Left kidney (tissue), 8 donors: ENCODE data around the gene BRCA2. TPM values are rescaled to one million over a fixed set of nuclear protein-coding genes. Genes with fewer than 3 reads are reported as not detected.
A peak's percentile ranks its signal among the peaks of the same experiment; 100 is the strongest.

Experiments
- DNase-seq: peaks from one replicate; pipeline ENCODE4 v3.0.0-alpha.2; 2013
- long read RNA-seq, 8 donors: transcript quantifications; one replicate each; lab custom pipeline, GENCODE V29; 2026
- polyA plus RNA-seq: library from polyadenylated mRNA; unstranded; fragments of 120-200 nt; gene quantifications from one replicate; pipeline ENCODE4 v1.2.1, GENCODE V29; 2013; ENCODE audit not compliant: insufficient read length

BRCA2 gene, protein sequence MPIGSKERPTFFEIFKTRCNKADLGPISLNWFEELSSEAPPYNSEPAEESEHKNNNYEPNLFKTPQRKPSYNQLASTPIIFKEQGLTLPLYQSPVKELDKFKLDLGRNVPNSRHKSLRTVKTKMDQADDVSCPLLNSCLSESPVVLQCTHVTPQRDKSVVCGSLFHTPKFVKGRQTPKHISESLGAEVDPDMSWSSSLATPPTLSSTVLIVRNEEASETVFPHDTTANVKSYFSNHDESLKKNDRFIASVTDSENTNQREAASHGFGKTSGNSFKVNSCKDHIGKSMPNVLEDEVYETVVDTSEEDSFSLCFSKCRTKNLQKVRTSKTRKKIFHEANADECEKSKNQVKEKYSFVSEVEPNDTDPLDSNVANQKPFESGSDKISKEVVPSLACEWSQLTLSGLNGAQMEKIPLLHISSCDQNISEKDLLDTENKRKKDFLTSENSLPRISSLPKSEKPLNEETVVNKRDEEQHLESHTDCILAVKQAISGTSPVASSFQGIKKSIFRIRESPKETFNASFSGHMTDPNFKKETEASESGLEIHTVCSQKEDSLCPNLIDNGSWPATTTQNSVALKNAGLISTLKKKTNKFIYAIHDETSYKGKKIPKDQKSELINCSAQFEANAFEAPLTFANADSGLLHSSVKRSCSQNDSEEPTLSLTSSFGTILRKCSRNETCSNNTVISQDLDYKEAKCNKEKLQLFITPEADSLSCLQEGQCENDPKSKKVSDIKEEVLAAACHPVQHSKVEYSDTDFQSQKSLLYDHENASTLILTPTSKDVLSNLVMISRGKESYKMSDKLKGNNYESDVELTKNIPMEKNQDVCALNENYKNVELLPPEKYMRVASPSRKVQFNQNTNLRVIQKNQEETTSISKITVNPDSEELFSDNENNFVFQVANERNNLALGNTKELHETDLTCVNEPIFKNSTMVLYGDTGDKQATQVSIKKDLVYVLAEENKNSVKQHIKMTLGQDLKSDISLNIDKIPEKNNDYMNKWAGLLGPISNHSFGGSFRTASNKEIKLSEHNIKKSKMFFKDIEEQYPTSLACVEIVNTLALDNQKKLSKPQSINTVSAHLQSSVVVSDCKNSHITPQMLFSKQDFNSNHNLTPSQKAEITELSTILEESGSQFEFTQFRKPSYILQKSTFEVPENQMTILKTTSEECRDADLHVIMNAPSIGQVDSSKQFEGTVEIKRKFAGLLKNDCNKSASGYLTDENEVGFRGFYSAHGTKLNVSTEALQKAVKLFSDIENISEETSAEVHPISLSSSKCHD (N-terminal part only)
- 17.6 TPM for polyA plus RNA-seq
- long read RNA-seq, donor 1 = 0 reads
- long read RNA-seq, donor 2 = 0 reads
- long read RNA-seq, donor 3 = 0 reads
- long read RNA-seq, donor 4 = 0 reads
- long read RNA-seq, donor 5, partial matches to known transcripts = 9 of 9 reads
- long read RNA-seq, donor 5, other reads (novel, unspliced or antisense) = 0 of 9 reads
- long read RNA-seq, donor 6, partial matches to known transcripts = 0 of 1 reads
- long read RNA-seq, donor 6, other reads (novel, unspliced or antisense) = 0 of 1 reads
- long read RNA-seq, donor 7 = 0 reads
- long read RNA-seq, donor 8 = 0 reads

- peak; percentile 88 for DNase-seq
Measured at GRCh38 chr13:32315238-32316027, at the start of gene BRCA2, which contains the start of gene ZAR1L. Gene BRCA2 (plus strand): TSS chr13:32315508. CDS start chr13:32316461, 953 bp downstream. Gene ZAR1L (minus strand): TSS chr13:32315363. CDS start chr13:32311925, 3,438 bp downstream.

- no peak for DNase-seq
Measured at GRCh38 chr13:32265726-32266125, 49.6 kb upstream of the BRCA2 start.

DNA sequence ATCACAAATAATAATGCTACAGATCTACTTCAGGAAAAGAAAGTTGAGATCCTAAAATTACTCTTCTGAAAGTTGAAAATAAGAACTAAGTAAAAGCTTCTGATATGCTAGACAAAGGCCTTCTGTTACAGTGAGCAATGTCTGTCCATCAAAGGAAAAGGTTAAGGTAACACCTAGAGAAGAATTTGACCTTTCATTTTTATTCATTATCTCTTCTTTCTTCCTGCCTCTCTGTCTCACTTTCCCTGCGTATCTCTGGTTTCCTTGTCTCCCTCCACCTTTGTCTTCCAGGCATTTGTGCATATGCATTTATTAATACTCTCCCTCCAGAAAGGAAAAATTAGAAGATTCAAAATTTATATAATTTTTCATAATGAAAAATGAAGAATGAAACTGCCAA, 49.2 kb upstream of the BRCA2 start:
- no peak for DNase-seq

GRCh38 chr13:32267836-32268439, 47.4 kb upstream of the BRCA2 start:
- DNase-seq = no peak

DNA sequence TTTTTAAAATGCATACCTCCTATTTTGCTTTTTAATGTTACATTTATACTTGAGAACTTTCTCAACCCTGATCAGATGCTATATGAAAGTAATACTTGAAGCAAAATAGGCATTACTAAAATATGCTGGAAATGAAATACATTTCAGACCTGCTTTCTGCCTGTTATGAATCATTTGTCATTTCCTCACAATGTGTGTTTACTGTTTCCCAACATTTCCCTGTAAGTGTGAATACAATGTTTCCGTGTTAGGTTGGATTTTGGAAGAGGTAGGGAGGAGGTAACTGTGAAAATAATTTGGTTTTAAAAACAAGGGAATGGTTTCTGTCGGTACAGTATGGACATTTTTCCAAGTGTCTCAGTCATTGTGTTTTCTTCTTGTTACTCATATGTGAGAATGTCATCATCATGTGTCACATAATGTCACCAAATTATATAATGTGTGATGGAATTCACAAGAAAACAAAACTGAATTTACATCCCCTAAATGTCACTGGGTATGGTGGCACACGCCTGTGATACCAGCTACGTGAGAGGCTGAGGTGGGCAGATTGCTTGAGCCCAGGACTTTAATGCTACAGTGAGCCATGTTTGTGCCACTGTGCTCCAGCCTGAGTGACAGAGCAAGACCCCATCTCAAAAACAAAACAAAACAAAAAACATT, 43.2 kb upstream of the BRCA2 start:
- DNase-seq = no peak

- DNase-seq = no peak
Measured at GRCh38 chr13:32277839-32278238, 37.5 kb upstream of the BRCA2 start.

GRCh38 chr13:32278426-32278825, 36.9 kb upstream of the BRCA2 start:
- no peak for DNase-seq

DNA sequence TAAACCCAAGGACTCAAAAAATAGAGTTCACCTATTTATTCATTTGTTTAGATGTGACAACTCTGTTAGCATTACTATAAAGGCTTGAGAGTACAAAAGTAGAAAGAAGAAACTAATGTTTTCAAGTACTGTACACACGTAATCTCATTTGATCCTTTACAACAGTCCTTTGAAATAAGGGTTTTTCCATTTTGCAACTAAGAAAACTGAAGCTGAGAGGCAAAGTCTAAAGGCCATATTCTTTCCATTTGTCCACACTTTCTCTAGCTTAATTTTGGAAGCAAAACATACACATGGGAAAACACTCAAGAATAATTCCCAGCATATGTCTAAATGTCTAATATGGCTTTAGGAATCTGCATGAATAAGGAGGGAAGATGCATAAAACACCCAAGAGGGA, 34.2 kb upstream of the BRCA2 start:
- no peak for DNase-seq

- no peak for DNase-seq
Measured at GRCh38 chr13:32282096-32282711, 33.1 kb upstream of the BRCA2 start.

GRCh38 chr13:32284927-32285632, 30.2 kb upstream of the BRCA2 start:
- DNase-seq = peak; percentile 76

GRCh38 chr13:32285633-32285965, 29.7 kb upstream of the BRCA2 start:
- no peak for DNase-seq

- no peak for DNase-seq
Measured at GRCh38 chr13:32297206-32297605, 18.1 kb upstream of the BRCA2 start.

- no peak for DNase-seq
Measured at GRCh38 chr13:32298695-32299094, 16.6 kb upstream of the BRCA2 start.

GRCh38 chr13:32299893-32300292, 15.4 kb upstream of the BRCA2 start:
- DNase-seq = no peak

GRCh38 chr13:32300406-32300805, 14.9 kb upstream of the BRCA2 start:
- DNase-seq = no peak

DNA sequence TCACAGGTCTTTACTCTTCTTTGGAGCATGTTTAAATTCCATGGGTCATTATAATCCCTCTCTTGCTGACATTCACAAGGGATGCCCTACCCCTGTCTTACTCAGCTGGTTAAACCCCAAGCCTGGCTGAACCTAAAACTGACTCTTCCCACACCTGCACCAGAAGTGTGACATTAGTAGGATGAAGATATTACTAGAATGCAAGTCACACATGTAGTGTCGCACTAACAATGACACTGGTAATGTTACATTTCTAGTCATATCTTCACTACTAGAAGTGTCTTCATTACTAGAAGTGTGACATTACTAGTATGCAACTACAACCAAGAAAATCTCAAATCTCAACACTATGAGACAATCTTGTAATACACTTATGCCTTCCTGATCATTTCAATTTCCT, 14.4 kb upstream of the BRCA2 start:
- no peak for DNase-seq

DNA sequence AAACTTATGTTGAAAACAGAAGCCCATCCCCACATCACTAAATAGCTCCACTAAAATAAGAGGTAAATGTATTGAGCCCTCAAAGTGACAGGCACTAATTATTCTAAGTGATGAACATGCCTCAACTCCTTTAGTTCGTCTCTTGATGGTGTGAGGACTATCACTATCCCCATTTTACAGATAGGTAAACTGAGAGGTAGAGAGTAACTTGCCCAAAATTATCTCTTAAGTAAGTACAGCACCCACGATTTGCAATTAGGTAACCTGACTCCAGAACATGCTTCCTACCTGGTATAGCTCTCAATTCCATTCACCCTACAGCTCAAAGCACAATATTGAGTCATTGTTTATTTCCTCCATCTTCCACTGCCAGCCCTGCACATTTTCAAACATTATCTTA, 12.8 kb upstream of the BRCA2 start:
- no peak for DNase-seq

DNA sequence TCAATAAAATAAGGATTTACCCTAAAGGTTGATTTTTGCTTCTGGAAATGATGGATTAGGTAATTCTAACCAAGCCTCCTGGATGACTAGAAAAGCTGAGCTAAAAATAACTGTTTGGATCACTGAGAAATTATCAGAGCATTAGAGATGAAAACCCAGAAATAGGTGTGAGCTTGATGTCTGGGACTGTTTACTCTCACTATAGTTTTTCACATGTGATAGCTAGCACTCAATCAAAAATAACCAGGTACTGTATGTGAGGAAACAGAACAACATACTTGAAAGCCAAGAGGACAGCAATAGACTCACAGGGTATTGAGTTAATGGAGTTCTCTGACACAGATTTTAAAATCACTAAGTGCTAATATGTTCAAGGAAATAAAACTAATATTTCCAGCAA, 9.7 kb upstream of the BRCA2 start:
- DNase-seq = no peak
